ENCODE measurements around the gene RNF19B. TPM values are rescaled to one million over a fixed set of nuclear protein-coding genes. Genes with fewer than 3 reads are reported as not detected.

RNF19B gene
- total and polyA plus RNA-seq, 2 of the 13 experiments (the other 11 are each of a cell fraction or from before 2014, with no cell fraction given) = 15.3 to 22.5 TPM

DNA sequence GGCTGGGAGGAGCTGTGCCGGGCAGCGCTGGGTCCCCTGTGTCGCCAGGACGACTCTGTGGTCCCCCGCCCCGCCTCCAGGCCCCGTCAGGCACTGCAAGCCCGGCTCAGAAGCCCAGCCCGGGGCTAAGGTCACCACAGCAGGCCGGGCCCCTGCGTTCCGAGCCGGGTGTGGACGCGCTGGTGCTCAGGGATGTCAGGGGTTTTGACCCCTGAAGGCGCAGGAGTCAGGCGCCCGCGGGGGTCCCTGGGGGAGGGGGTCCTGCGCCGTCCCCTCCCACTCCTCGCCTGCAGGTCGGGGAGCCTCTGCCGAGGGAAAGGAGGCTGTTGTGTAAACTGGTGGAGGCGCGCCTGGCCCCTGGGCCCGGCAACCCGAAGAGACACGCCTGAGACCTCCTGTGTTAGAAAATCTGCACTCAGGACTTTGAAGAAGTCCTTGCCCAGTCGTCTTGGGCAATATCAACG is 39.7 kb downstream of the RNF19B start (continued):
- TF ChIP-seq HOXA5 (CRISPR knock-in tag; IDR thresholded peaks at IDR 0.05) (no peak), DR1 (CRISPR knock-in tag; IDR thresholded peaks at IDR 0.05) (no peak), SMAD3 (CRISPR knock-in tag; IDR thresholded peaks at IDR 0.05) (no peak), PAXIP1 (CRISPR knock-in tag; conservative IDR thresholded peaks at IDR 0.05) (peak; percentile 39; the same call in 1 of the 2 replicates), ZNF292 (CRISPR knock-in tag; IDR thresholded peaks at IDR 0.05; ENCODE audit: borderline replicate concordance, low read depth) (0 out of 2 replicates have a peak, but pooled peaks have one; percentile 31), MEF2D (CRISPR knock-in tag; IDR thresholded peaks at IDR 0.05) (no peak), ZFY (CRISPR knock-in tag; IDR thresholded peaks at IDR 0.05) (peak; percentile 33; the same call in 1 of the 2 replicates), ZNF460 (CRISPR knock-in tag; IDR thresholded peaks at IDR 0.05; ENCODE audit: borderline replicate concordance) (no peak), ZNF891 (CRISPR knock-in tag; IDR thresholded peaks at IDR 0.05) (0 out of 2 replicates have a peak, but pooled peaks have one; percentile 41), ZNF616 (CRISPR knock-in tag; IDR thresholded peaks at IDR 0.05; ENCODE audit: low read depth) (no peak), DNMT3B (CRISPR knock-in tag; conservative IDR thresholded peaks at IDR 0.05) (no peak), ZNF124 (CRISPR knock-in tag; IDR thresholded peaks at IDR 0.05) (no peak), RBAK (CRISPR knock-in tag; IDR thresholded peaks at IDR 0.05) (no peak), ZNF687 (CRISPR knock-in tag; IDR thresholded peaks at IDR 0.05) (peak; percentile 73)
- TF ChIP-seq, protein P1, sequence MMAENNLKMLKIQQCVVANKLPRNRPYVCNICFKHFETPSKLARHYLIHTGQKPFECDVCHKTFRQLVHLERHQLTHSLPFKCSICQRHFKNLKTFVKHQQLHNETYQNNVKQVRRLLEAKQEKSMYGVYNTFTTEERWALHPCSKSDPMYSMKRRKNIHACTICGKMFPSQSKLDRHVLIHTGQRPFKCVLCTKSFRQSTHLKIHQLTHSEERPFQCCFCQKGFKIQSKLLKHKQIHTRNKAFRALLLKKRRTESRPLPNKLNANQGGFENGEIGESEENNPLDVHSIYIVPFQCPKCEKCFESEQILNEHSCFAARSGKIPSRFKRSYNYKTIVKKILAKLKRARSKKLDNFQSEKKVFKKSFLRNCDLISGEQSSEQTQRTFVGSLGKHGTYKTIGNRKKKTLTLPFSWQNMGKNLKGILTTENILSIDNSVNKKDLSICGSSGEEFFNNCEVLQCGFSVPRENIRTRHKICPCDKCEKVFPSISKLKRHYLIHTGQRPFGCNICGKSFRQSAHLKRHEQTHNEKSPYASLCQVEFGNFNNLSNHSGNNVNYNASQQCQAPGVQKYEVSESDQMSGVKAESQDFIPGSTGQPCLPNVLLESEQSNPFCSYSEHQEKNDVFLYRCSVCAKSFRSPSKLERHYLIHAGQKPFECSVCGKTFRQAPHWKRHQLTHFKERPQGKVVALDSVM (CRISPR knock-in tag; IDR thresholded peaks at IDR 0.05) = peak; percentile 69
- TF ChIP-seq, protein P2, sequence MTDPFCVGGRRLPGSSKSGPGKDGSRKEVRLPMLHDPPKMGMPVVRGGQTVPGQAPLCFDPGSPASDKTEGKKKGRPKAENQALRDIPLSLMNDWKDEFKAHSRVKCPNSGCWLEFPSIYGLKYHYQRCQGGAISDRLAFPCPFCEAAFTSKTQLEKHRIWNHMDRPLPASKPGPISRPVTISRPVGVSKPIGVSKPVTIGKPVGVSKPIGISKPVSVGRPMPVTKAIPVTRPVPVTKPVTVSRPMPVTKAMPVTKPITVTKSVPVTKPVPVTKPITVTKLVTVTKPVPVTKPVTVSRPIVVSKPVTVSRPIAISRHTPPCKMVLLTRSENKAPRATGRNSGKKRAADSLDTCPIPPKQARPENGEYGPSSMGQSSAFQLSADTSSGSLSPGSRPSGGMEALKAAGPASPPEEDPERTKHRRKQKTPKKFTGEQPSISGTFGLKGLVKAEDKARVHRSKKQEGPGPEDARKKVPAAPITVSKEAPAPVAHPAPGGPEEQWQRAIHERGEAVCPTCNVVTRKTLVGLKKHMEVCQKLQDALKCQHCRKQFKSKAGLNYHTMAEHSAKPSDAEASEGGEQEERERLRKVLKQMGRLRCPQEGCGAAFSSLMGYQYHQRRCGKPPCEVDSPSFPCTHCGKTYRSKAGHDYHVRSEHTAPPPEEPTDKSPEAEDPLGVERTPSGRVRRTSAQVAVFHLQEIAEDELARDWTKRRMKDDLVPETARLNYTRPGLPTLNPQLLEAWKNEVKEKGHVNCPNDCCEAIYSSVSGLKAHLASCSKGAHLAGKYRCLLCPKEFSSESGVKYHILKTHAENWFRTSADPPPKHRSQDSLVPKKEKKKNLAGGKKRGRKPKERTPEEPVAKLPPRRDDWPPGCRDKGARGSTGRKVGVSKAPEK (CRISPR knock-in tag; IDR thresholded peaks at IDR 0.05; ENCODE audit: borderline replicate concordance) = 0 out of 2 replicates have a peak, but pooled peaks have one; percentile 43
- TF ChIP-seq, protein P3, sequence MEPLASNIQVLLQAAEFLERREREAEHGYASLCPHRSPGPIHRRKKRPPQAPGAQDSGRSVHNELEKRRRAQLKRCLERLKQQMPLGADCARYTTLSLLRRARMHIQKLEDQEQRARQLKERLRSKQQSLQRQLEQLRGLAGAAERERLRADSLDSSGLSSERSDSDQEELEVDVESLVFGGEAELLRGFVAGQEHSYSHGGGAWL (CRISPR knock-in tag; IDR thresholded peaks at IDR 0.05) = no peak
